Transverse colon (tissue), 4 donors: ENCODE results near the gene CDK17. TPM values are rescaled to one million over a fixed set of nuclear protein-coding genes. Genes with fewer than 3 reads are reported as not detected.

Experiments
- DNase-seq: peaks from one replicate; pipeline ENCODE4 v3.0.0-alpha.2; 2019
- H3K27ac ChIP-seq, 4 donors: fragments of 200-600 bp; sonication (generic); 2 replicates each; pipeline ENCODE4 v1.5.1; 2016 to 2018; ENCODE audit warnings: inconsistent platforms in 4 of 4
- H3K27me3 ChIP-seq: fragments of 200-600 bp; sonication (generic); 2 replicates; pipeline ENCODE4 v1.5.1; 2017; ENCODE audit warnings: inconsistent platforms
- H3K36me3 ChIP-seq, 4 donors: fragments of 200-600 bp; sonication (generic); 2 replicates each; pipeline ENCODE4 v1.5.1; 2017 to 2019; ENCODE audit warnings: inconsistent platforms in 4 of 4
- H3K4me1 ChIP-seq, 4 donors: fragments of 200-600 bp; sonication (generic); 2 replicates each; pipeline ENCODE4 v1.5.1; 2017 to 2020; ENCODE audit warnings: inconsistent platforms in 4 of 4
- H3K4me3 ChIP-seq, 4 donors: fragments of 200-600 bp; sonication (generic); 1 replicate in 1 of 4; 2 replicates in 3 of 4; pipeline versions ENCODE4 v1.5.1 to v1.6.1; 2017 to 2019; ENCODE audit warnings: inconsistent platforms in 4 of 4
- H3K9me3 ChIP-seq, 2 donors: fragments of 200-600 bp; sonication (generic); 2 replicates each; pipeline ENCODE4 v1.5.1; 2017 to 2019; ENCODE audit warnings: inconsistent platforms in 2 of 2
- CTCF ChIP-seq, 5 experiments: fragments of 200-600 bp in 3 of 5; fragments of 450-650 bp in 2 of 5; sonication (generic) in 3 of 5; IDR thresholded peaks; 1 replicate in 2 of 5; 2 replicates in 3 of 5; pipeline ENCODE4 v1.5.1; 2016 to 2017; ENCODE audit warnings: antibody characterized with exemption in 5 of 5, inconsistent platforms in 3 of 5, mild to moderate bottlenecking in 2 of 5, moderate library complexity in 1 of 5
- EP300 ChIP-seq: sonication (generic); formaldehyde crosslinking; IDR thresholded peaks from one replicate; pipeline ENCODE4 v1.6.1; 2017; ENCODE audit warnings: antibody characterized with exemption, low read depth
- POLR2A ChIP-seq: fragments of 450-650 bp; IDR thresholded peaks from one replicate; pipeline ENCODE4 v1.6.1; 2016; ENCODE audit warnings: antibody characterized with exemption, mild to moderate bottlenecking, moderate library complexity
- POLR2AphosphoS5 ChIP-seq, 3 donors: sonication (generic); formaldehyde crosslinking; IDR thresholded peaks; one replicate each; pipeline ENCODE4 v1.6.1; 2016; ENCODE audit warnings: antibody characterized with exemption in 3 of 3
- WGBS, 2 donors: methylation state at CpG; one replicate each; pipeline ENCODE4 v1.1.5; 2018; ENCODE audit warnings: low coverage in 1 of 2; 5-methylcytosine and 5-hydroxymethylcytosine counted together
- in situ Hi-C, 4 donors: fragments of 200-750 bp; cut with MboI; loops; one replicate each; pipeline versions ENCODE4 v1.15.0 to v1.15.1; 2017; ENCODE audit warnings: low sequenced_read_pairs in 3 of 4, low pct_ligation_motif_present in 1 of 4, low pct_unique_long_range_greater_than_20kb in 1 of 4
- intact Hi-C: fragments of 100-400 bp; cut with DNase I; formaldehyde crosslinking; loops from one replicate; pipeline ENCODE4 v1.15.1; 2023; ENCODE audit warnings: low total_unique reads
- total RNA-seq, 4 donors: library from RNA; depleted of rRNA; stranded (reverse); fragments of >200 nt; gene quantifications; one replicate each; pipeline ENCODE4 v1.1.0, GENCODE V29; 2016

Gene CDK17
- total RNA-seq, 4 donors from 2014 or later: 32.5 to 81.4 (median 51.8) TPM

DNA sequence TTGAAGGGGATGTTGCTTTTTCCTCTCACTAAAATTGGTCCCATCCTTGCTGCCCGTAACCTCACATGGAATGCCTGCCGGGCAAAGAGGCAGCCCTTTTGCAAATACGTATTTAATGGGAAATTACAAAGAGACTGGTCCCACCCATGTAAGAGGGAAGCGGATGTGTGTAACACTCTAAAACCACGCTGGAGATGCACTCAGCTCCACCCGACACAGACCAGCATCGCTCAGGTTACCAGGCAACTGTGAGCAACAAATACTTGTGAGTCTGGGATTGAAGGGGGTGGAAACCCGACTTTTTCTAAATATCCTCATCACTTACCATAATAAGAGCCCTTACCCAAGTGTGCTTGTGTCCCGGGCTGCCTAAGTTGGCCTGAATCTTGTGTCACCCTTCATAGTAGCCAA lies 158.4 kb downstream of the CDK17 start:
- H3K27ac ChIP-seq: peak overlapping the region; percentile 69 to 90 (median 86)
- no peaks in the 10 kb centered on the region for H3K9me3 ChIP-seq
- TF ChIP-seq POLR2AphosphoS5 (IDR thresholded peaks at IDR 0.05) (peak in 2 of 3 donors; percentile 69 to 77), EP300 (peak; percentile 95), CTCF (IDR thresholded peaks at IDR 0.05) (no peak)
- 48 to 76% methylated on average over 5 to 9 of the region's 9 CpGs for WGBS, 2 donors
- H3K4me1 ChIP-seq: peaks cover 21 to 56% (median 36%) of the 10 kb centered on the region in 4 donors
- intact Hi-C loops (no loop called here), in situ Hi-C loops (no loop called here)
- H3K36me3 ChIP-seq: no peaks in the 10 kb centered on the region
- H3K27me3 ChIP-seq: no peaks in the 10 kb centered on the region
- no peak overlapping the region for H3K4me3 ChIP-seq
- DNase-seq: peak; percentile 42

DNA sequence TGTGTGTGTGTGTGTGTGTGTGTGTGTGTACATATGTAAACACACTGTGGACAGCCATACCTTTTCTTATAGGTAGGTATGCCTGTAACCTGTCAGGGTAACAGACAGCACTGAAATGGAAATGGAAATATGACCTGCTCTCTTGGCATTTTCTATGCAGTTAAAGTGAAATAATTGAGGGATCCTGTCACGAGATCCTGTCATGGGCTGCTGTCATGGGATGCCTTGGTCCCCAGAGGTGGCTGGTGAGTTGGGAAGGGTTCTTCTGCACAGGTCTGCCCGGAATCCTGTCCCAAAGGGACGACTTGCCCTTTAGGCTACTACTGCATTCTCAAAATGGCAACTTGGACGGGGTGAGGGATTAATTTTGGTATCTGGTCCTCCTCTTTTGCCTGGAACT lies 158.8 kb downstream of the CDK17 start:
- Histone ChIP-seq H3K4me3 (no peak overlapping the region), H3K27me3 (no peaks in the 10 kb centered on the region), H3K36me3 (no peaks in the 10 kb centered on the region), H3K27ac (peak overlapping the region; percentile 69 to 90 (median 86)), H3K9me3 (no peaks in the 10 kb centered on the region), H3K4me1 (peaks cover 25 to 60% (median 41%) of the 10 kb centered on the region in 4 donors)
- in situ Hi-C loops (no loop called here), intact Hi-C loops (no loop called here)
- WGBS, 2 donors: 44% methylated on average over 4 of the region's 4 CpGs; no CpG with 5 or more reads in 1 of the 2 donors
- no peak for TF ChIP-seq CTCF (IDR thresholded peaks at IDR 0.05)
- no peak for TF ChIP-seq POLR2AphosphoS5 (IDR thresholded peaks at IDR 0.05)
- no peak for TF ChIP-seq POLR2A
- TF ChIP-seq EP300: no peak
- no peak for DNase-seq

- no peaks in the 10 kb centered on the region for H3K27me3 ChIP-seq
- TF ChIP-seq POLR2A (no peak), CTCF (IDR thresholded peaks at IDR 0.05) (no peak), POLR2AphosphoS5 (IDR thresholded peaks at IDR 0.05) (no peak), EP300 (no peak)
- H3K9me3 ChIP-seq: no peaks in the 10 kb centered on the region
- intact Hi-C loops: no loop called here
- WGBS, 2 donors: 78 to 92% methylated on average over 5 to 11 of the region's 11 CpGs
- no peak overlapping the region for H3K4me3 ChIP-seq
- no peaks in the 10 kb centered on the region for H3K36me3 ChIP-seq
- no peak for DNase-seq
- H3K27ac ChIP-seq: peak overlapping the region; percentile 69 to 90 (median 86)
- in situ Hi-C loops: no loop called here
- peaks cover 33 to 68% (median 48%) of the 10 kb centered on the region in 4 donors for H3K4me1 ChIP-seq
Measured at GRCh38 chr12:96240656-96241055, 159.6 kb downstream of the CDK17 start.

GRCh38 chr12:96239711-96240635 lies 160.3 kb downstream of the CDK17 start:
- intact Hi-C loops: loop anchor here (5.0 kb wide), 1 partner anchor 157 kb away; no protein-coding TSS in a partner anchor
- Histone ChIP-seq H3K27ac (peak overlapping the region; percentile 69 to 90 (median 86)), H3K36me3 (no peaks in the 10 kb centered on the region), H3K27me3 (no peaks in the 10 kb centered on the region), H3K9me3 (no peaks in the 10 kb centered on the region), H3K4me1 (peaks cover 39 to 75% (median 55%) of the 10 kb centered on the region in 4 donors), H3K4me3 (no peak overlapping the region)
- in situ Hi-C loops: no loop called here
- TF ChIP-seq POLR2AphosphoS5 (IDR thresholded peaks at IDR 0.05) (peak in 2 of 3 donors; percentile 69 to 83), CTCF (IDR thresholded peaks at IDR 0.05) (peak in 1 of 5 experiments; percentile 23), POLR2A (no peak), EP300 (no peak)
- 69 to 84% methylated on average over 6 to 17 of the region's 18 CpGs for whole genome bisulfite sequencing, 2 donors
- DNase-seq: peak; percentile 46
